OCI-LY7 (cell line): ENCODE data around the gene POLR1C.
"Not testable (repeated sequence)": the region's sequence is repeated elsewhere in the genome, so short reads cannot be mapped to it uniquely, and the experiment has no call there.

ENCODE experiments used
- EZH2phosphoT487 ChIP-seq: fragments of 200-600 bp; sonication (generic); IDR thresholded peaks from 2 replicates; pipeline ENCODE4 v1.6.1; 2018; ENCODE audit warnings: low read depth, borderline replicate concordance, mild to moderate bottlenecking, mixed run types, antibody characterized with exemption, low read length, moderate library complexity, mixed read lengths
- TF ChIP-seq, protein P1 (sequence below): fragments of 200-600 bp; sonication (generic); conservative IDR thresholded peaks from 2 replicates; pipeline ENCODE4 v1.5.1; 2014; ENCODE audit warnings: mild to moderate bottlenecking, antibody characterized with exemption, low read length, moderate library complexity, mixed read lengths

DNA sequence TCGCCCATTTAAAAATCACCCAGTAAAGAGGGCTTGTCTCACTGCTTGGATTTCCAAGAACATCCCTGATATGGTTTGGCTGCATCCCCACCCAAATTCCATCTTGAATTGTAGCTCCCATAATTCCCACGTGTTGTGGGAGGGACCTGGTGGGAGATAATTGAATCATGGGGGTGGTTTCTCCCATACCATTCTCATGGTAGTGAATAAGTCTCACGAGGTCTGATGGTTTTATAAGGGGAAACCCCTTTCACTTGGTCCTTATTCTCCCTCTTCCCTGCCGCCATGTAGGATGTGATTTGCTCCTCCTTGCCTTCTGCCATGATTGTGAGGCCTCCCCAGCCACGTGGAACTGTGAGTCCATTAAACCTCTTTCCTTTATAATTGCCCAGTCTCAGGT is 49.6 kb upstream of the POLR1C start:
- TF ChIP-seq, protein P1, sequence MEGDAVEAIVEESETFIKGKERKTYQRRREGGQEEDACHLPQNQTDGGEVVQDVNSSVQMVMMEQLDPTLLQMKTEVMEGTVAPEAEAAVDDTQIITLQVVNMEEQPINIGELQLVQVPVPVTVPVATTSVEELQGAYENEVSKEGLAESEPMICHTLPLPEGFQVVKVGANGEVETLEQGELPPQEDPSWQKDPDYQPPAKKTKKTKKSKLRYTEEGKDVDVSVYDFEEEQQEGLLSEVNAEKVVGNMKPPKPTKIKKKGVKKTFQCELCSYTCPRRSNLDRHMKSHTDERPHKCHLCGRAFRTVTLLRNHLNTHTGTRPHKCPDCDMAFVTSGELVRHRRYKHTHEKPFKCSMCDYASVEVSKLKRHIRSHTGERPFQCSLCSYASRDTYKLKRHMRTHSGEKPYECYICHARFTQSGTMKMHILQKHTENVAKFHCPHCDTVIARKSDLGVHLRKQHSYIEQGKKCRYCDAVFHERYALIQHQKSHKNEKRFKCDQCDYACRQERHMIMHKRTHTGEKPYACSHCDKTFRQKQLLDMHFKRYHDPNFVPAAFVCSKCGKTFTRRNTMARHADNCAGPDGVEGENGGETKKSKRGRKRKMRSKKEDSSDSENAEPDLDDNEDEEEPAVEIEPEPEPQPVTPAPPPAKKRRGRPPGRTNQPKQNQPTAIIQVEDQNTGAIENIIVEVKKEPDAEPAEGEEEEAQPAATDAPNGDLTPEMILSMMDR, result not testable (repeated sequence)
- not testable (repeated sequence) for TF ChIP-seq EZH2phosphoT487
